DMS153 (cell line): ENCODE measurements around the gene ABO.
"Not testable (repeated sequence)": the region's sequence is repeated elsewhere in the genome, so short reads cannot be mapped to it uniquely, and the experiment has no call there.

Experiments
- DNase-seq: peaks from one replicate; lab custom pipeline; 2025; lab: John Stamatoyannopoulos, UW

The ABO gene

DNA sequence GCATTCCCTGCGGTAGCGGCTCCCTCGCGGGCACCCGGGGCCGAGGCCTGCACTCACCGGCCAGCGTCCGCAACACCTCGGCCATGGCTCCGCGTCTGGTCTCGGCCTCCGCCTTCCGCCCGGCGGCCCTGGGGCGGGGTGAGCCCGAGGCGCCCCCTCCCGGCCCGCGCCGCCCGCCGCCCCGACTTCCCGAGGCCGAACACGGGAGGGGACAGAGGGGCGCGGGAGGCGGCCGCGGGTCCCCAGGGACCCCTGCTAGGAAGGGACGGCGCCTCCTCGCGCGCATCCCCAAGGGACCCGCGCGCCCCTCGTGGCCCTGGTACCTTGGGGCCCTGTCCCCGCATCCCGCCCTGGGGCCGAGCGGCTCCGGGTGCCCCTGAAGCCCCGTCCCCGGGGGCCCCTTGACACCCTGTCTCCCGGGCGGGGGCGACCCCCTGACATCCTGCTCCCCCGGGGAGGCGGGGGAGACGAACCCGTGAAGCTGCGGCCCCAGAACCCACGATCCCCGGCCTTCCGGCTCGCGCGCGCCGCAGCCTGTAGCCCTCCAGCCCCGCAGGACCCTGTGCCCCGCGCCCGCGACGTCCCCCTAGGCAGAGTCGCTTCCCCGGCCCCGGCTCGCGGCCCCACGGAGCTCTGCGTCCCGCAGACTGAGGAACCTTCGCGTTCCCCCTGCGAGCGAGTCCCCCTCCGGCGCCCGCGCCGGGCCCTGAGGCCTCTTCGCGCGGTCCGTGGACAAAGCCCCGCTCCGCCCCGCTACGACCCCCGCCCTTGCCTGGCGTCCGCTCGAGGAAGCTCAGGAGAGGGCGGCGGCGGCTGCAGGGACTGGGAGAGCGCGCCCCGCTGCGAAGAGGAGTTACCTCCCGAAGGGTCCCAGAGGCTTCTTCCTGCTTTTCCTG, at the start of gene ABO:
Gene ABO (minus strand): TSS at position 97 of the 896 bp plus-strand sequence.
- no peak for DNase-seq

DNA sequence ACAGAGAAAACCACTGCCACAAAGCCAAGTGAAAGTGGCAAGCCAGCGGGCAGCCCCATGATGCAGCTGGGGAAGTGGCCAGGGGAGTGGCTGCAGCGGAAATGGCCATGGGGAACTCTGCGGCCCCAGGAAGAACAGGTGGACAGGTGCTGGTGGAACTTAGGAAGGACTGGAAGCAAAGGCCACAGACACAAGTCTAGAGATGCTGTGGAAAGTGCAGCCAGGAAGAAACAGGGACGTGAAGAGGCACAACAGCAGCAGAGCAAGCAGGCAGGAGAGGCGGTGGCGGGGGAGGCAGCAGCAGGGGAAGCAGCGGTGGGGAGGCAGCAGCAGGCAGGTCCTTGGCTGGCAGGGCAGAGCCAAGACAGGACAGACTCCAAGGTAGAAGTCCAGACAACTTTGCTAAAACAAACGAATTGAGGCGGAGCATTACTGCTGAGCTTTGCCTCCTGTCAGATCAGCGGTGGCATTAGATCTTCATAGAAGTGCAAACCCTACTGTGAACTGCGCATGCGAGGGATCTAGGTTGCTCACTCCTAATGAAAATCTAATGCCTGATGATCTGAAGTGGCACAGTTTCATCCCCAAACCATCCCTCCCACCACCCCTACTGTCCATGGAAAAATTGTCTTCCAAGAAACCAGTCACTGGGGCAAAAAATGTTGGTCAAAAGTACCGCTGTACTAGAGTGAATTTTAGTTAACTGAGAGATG, 49.1 kb upstream of the ABO start:
- no peak for DNase-seq

DNA sequence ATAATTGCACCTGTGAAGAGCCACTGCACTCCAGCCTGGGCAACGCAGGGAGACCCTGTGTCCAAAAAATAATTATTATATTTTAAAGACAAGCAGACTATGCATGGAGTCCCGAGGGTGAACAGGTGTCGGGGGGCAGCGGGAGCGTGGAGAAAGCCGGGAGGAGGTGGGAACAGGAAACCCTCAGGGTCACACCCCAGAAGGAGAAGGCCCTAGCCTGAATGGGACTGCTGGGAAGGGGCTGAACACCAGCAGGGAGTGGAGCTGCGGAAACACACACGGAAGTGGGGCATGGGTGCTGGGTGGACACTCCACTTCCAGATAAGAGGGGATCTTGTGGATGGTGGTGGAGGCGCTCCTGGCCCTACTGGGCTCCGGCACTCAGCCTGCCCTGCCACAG, 48.2 kb upstream of the ABO start:
- no peak for DNase-seq

DNA sequence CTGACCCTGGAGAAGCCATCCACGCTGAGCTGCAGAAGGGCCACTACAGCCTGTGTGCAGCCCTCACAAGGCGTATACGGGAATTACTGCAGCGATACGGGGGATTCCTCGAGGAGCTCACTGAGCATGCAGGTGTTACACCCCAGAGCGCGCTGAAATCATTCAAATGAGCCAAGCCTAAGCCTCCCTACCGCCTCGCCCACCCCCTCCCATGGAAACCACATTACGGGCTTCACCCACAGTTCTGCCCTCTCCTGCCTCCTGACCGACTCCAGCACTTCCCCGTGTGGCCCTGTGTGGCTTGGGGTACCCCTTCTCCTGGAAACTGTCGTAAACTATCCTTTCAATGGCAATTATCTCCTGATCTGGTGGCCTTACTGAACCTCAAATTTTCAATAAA, 47.7 kb upstream of the ABO start:
- no peak for DNase-seq

DNA sequence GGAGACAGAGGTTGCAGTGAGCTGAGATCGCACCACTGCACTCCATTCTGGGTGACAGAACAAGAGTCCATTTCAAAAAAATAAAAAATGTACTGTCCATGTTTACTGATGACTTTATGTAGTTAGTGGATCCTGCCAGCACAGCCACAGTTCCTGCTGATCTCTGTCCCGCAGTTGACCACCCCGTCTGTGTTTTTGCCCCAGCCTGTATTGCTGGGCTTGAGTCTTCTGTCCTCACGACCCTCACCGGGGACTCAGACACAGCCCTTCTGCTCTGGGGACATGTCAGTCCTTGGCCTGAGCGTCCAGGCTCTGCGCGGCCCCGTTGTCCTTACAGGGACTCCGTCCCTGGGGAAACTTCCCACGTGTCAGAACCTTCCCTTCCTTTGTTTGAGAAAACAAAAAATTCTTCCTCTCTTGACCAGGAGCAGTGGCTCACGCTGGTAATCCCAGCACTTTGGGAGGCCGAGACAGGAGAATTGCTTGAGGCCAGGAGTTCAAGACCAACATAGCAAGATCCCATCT, 46.5 kb upstream of the ABO start:
- DNase-seq: no peak

DNA sequence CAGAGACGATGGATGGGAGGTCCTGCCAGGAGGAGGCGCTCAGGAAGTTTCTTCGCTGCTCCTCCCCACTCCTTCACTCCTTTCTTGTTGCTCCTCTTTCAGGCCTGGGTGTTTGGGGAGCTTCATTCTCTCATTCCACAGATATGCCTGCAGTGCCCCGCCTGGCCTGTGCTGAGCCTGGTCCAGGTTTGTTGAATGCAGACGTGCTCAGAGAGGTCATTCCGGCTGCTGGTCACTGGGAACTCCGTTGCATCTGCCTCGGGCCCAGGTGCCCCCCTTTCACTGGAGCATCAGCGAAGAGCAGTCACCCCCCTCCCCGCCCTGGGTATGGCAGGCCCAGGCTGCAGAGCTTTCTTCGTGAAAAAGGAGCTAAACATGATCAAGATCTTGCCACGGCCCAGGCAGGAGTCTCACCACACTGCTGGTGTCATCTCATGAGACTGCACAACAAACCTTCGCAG, 45.5 kb upstream of the ABO start:
- DNase-seq: no peak

DNA sequence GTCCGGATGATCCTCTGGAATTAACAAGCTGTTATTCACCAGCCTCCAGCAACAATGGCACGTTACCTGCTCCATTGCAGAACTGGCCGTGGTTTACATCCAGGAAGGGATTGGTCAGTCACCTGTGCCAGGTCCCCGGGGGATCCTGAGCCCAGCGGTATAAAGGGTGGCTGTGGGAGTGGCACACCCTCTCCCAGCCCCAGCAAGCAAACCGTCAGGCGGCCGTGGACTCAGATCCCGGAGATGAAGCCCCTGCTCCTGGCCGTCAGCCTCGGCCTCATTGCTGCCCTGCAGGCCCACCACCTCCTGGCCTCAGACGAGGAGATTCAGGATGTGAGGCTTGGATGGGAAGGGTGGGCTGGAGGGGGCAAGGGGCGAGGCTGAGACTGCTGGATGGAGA, 42.5 kb upstream of the ABO start:
- DNase-seq: not testable (repeated sequence)

DNA sequence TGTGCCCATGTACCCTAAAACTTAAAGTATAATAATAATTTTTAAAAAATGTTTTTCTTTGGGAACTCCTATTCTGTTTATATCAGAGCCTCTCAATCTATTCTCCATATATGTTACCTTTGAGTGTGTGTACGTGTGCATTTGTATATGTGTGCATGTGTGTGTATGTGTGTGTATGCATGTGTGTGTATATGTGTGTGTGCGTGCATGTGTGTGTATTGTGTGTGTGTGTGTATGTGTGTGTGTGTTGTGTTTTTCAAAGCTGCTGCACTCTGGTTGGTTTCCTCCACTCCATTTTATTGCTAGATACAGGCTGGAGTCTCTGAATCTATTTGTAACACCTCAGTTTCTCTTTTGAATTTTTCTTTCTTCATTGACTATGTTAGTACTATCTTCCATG, 41.0 kb upstream of the ABO start:
- DNase-seq: no peak

DNA sequence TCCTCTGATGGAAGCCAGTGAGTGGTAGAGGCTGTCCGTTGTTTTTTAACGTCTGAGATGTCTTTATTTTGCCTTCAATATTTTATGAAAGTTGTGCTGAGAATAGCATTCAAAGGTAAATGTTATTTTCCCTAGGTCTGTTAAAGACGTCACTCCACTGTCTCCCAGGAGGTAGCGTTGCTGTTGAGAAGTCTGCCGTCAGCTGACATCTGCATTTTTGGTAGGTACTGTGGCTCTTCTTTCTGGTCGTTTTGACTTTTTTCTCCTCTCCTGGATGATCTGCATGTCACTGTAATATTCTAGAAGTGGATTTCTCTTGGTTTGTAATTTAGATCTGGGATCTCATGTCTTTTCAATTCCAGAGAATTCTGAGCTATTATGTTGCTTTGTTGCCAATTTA, 34.6 kb upstream of the ABO start:
- no peak for DNase-seq

DNA sequence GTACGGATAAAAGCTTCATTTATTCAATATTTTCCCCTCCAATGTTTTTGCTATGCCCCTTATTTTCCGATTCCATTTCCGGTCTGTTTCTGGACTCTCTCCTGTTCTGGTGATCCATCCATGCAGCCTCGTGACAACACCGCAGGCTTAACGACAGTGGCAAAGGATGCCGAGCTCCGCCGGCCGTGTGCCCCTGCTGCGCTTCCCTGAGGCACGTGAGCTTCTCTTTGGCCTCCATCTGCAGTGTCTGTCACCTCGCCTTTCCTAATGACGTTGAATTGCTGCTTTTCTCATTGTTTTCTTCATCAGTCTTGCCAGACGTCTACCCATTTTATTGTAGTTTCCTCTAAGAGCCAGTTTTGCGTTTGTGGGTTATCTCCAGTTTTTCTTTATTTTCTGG, 32.3 kb upstream of the ABO start:
- DNase-seq: no peak

DNA sequence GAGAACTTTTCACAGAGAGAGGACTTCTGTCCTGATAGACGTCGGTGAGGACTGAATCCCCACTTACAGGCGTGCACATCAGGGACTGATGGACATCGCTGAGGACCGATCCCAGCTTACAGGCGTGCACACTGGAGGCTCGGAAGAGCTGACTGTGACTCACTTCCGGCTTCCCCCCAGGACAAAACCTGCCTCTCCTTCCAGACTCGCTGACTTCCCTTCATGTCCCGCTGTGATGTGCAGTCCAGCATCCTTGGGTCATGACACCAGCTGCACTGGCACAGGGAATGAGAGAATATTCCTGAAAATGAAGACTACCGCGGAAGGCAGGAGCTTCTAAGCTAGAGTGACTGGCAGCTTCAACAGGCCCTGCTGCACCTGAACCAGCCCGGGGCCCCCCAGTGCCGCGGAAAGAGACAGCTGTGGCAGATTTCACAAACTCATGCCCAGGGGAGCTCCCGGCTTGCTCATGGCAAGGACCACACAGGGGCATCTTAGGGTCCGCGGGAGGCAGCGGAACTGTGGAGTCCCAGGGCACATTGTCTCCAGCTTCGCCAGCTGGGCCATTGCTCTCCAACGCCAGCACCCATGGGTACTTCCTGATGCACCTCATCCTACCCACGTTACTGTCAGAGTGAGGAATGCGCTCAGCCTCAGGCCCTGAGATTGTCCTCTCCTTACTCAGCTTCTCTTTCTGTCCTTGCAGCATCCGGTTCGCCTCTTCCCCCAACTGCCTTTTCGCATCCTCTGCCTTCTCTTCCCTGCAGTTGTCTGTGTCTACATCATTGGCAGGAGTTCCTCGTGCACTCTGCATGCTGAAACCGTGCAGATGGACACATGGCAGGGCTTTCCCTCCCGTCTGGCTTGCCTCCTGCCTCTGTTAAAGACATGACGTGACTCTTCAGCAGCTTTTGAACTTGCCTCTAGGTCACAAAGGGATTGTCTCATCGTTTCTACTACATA, 31.5 kb upstream of the ABO start:
- DNase-seq: no peak

DNA sequence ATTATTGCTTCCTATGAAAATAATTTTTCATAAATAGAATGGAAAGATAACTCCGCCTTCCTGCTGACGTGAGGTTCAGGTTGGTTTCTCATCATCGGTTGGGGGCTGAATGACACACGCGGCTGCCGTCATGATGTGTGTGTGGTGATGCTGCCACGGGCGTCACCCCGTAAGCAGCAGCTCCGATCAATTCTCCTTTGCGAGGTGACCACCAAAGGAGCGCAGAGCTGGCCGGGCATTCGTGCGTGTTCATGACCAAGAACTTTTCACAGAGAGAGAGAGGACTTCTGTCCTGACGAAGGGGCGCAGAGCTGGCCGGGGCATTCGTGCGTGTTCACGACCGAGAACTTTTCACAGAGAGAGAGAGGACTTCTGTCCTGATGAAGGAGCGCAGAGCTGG, 30.7 kb upstream of the ABO start:
- no peak for DNase-seq

DNA sequence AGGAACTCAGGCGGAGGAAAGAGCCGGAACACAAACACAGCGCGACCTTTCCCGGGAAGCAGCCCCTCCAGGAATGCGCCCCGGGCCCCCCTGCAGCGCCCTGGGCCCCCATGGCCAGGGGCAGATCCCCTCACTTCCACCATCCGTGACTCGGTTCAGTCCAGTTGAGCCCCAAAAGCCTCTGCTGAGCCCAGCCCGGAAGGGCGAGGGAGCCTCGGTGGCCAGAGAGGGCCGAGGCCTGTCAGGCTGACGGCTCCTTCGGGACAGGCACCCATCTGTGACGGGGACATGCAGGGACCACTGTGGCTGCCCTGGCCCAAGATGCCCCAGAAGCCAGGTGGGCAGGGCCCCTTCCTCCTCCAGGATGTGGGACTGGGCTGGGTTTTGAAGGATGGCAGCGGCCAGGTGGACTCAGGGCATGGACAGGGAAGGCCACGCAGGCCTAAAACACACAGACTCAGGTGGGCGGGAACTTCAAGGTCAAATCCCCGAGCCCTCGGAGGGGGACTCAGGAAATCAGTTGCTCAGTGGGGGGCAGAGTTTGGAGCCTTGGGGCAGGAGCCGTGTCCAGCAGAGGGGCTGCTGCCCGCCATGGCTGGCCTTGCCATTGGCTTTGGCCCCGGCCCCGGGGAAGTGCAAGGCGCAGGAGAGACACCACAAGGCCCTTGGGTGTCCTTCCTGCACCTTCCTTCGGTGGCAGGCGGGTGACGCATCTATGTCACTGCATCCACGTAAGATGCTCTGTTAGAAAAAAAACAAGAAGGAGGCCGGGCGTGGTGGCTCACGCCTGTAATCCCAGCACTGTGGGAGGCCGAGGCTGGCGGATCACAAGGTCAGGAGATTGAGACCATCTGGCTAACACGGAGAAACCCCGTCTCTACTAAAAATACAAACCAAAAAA, 29.7 kb upstream of the ABO start:
- no peak for DNase-seq

DNA sequence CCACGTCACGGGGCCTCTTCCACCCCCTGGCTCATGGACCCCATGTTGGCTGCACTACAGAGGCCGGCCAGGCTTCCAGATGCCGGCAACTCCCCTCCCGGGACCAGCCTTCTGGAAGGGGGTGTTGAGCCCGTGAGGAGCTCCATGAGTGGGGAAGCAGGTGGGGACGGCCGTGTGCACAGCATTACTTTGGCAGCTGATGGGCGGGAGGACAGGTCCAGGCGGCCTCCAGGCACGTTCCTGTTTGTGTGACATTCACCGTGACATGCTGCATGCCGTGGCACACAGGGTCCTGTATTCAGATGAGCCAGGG, 29.1 kb upstream of the ABO start:
- DNase-seq: no peak

DNA sequence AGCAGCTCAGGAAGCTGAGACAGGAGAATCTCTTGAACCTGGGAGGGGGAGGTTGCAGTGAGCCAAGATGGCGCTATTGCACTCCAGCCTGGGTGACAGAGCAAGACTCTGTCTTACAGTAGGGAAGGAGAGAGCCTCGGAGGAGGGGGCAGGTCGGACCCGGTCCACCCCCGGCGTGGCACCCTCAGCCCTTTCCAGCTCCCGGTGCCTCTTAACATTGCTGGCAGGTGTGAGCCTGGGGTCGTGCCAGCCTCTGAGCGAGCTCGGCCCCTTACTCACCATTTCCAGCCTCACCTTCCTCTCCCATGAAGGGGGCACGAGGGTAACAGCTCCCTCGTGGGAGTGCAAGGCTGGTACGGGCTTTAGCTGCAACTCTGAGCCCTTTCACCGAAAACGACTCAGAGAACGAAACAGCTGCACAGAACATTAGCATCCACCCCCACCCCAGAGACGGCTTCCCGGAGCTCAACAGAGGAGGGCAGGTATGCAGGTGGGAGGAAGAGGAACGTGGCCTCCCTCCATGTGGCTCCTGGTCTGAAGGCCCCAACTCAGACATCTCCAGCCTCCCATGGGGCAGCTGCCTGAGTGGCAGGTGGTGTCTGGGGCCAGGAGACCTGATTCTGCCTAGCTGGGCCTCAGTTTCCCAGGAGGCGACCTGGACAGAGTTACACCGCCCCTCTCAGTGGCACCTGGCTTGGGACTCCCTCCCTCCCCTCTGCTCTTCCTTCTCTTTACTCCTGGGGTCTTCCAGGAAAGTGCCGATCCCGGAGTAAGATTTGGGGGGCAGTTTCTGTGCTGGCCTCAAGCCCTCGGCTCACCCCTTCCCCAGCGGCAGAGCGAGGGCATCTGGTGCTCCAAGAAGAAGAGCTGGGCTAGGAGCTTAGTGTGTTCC, 28.5 kb upstream of the ABO start:
- no peak for DNase-seq

DNA sequence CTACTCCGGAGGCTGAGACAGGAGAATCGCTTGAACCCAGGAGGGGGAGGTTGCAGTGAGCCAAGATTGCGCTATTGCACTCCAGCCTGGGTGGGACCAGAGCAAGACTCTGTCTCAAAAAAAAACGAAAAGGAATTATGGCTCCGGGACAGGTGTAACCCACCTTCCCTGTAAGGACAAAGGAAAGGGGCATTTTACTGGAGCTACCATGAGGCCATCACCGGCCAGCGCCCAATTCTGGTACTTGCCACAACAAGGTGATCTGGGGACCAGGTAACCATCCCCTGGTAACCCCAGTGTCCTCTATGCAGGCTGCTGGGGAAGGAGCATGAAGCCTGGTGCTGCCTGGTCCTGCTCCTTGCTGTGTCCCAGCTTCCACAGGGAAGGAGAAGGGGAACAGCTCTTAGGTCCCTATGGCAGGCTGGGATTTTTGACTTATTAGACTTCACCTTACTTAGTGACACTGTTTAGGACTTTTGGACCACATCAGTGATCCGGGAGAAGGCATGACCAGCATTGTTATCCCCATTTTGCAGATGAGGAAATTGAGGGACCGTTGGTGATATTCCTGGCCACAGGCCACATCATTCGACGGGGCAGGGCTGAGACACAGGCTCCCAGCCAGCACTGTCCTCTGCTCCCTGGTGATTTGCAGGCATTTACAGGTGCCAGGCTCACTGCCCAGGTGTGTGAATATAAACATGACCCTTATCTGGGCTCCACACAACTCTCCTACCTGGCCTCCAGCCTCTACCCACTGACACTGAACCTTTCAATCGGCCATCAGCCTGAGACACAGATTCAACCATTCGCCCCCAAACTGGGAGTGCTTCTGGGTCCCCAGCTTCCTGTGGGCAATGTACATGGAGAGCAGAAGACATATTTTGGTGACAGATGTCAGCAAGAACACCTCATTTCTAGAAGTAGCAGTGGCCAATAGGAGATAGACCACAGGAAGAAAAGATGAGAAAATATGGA, 26.5 kb upstream of the ABO start:
- DNase-seq: no peak

DNA sequence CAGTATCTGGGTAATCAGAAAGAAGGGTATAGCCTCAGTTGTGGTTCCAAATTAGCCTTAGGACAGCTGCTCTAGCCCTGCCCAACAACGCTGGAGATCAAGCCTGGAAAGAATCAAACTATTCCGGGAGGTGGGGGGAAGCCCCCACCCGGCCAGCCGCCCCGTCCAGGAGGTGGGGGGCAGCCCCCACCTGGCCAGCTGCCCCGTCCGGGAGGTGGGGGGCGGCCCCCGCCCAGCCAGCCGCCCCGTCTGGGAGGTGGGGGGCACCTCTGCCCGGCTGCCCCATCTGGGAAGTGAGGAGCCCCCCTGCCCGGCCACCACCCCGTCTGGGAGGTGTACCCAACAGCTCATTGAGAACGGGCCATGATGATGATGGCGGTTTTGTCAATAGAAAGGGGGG, 25.0 kb upstream of the ABO start:
- not testable (repeated sequence) for DNase-seq

DNA sequence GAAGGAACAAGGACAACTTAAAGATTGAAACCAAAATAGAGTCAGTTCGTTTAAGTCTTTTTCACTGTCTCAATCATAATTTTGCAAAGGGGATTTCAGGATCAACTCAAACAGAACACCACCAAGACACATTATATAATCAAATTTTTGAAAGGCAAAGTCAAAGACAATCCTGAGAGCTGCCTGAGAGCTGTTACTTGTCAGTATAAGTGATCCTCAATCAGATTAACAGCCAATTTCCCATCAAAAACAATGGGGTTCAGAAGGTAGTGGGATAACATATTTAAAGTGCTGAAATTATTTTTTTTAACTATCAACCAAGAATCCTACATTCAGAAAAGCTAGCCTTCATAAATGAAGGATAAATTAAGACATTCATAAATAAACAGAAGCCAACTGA, 19.3 kb upstream of the ABO start:
- no peak for DNase-seq

DNA sequence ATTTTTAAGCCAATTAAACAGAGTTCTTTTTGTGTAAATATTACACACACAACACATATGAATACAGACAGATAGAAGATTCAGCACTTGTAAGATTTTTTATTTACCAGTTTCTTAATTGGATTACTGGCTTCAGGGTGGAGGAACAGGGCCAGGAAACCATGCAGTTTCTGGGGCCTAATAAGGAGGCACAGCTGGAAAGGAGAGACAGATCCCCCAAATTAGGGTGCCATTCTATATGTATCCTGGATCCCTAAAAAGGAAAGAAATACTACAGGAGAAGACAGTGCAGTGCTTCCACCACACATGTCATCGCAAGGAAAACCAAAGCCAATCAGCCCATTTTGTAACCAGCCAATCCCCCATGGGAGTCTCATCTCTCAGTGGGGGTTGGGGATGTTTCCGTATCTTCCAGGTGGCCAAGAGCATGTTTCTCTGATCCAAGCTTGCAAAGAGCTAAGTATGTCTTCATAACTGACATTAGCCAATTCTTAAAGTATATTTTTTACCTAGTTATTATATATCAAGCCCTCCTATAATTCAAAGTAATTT, 15.8 kb upstream of the ABO start:
- no peak for DNase-seq
